K562 (cell line): ENCODE measurements around the gene CNRIP1. TPM values are rescaled to one million over a fixed set of nuclear protein-coding genes. Genes with fewer than 3 reads are reported as not detected.

ENCODE experiments used
- RCOR1 ChIP-seq, 2 experiments: IDR thresholded peaks; 2 replicates each; pipeline ENCODE4 v1.6.1; 2012; ENCODE audit warnings: low read depth in 2 of 2, low read length in 2 of 2, borderline replicate concordance in 1 of 2, improper control_type of control experiment in 1 of 2
- polyA plus RNA-seq, 8 experiments: library from polyadenylated mRNA; depleted of rRNA in 4 of 8; stranded (reverse) in 5 of 8; unstranded in 3 of 8; fragments of >200 nt; fragmentation: Nextera tagmentation in 2 of 8; fragmentation: Illumina TruSeq in 1 of 8; extraction: Ambion mirVana in 2 of 8; extraction: Trizol in 1 of 8; gene quantifications; 2 replicates each; pipeline versions ENCODE4 v1.2.1 to v1.2.3, GENCODE V29; 2011 to 2014; ENCODE audit warnings: inconsistent platforms in 1 of 8, missing spikeins in 1 of 8
- total RNA-seq, 7 experiments: library from RNA; depleted of rRNA in 6 of 7; stranded (reverse); fragments of >200 nt in 6 of 7; fragmentation: Illumina TruSeq in 2 of 7; extraction: Trizol in 2 of 7; gene quantifications; 2 replicates each; pipeline versions ENCODE4 v1.2.1 to v1.2.3, GENCODE V29; 2011 to 2021; ENCODE audit warnings: low replicate concordance in 1 of 7
- TF ChIP-seq, protein P1 (sequence below), 2 experiments: fragments of 450-650 bp; formaldehyde crosslinking in 1 of 2; IDR thresholded peaks; 2 replicates each; pipeline versions ENCODE4 v1.4.0 to v1.6.1; 2014 to 2020; ENCODE audit warnings: mild to moderate bottlenecking in 2 of 2, borderline replicate concordance in 1 of 2, low read depth in 1 of 2
- TF ChIP-seq, protein P2 (sequence below): fragments of 450-650 bp; formaldehyde crosslinking; IDR thresholded peaks from 2 replicates; pipeline ENCODE4 v1.4.0; 2020; ENCODE audit warnings: mild to moderate bottlenecking, moderate library complexity

The CNRIP1 gene
- total and polyA plus RNA-seq, 9 of the 15 experiments (the other 6 are each of a cell fraction or from before 2014, with no cell fraction given) = 0.59 to 2.1 (median 1.5) TPM

DNA sequence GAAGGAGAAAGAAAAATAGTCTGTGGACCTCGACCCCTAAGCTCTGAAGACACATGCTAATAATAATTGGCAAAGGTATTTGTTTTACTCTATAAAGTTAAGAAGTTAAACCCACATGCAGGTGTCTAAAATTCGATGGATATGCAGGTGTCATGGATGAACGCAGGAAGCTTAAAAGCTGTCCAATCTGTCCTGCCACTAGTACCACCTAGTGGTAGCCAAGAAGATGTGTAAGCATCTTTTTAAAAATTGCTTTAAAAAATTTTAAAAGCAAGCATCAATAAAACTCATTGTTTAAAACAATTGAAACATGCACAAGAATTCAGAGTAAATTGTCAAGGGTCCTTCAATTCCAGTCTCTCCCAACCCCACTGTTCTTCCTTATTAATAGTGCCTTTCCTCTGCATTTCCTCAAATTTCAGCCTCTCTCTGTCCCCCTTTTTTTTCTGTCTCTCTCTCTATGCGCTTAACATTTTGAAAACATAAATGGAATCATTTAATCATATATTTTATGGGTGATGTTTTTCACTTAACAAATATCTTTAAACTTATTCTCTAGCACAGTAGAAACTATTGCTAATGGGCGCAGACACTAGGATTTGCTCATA is 36.8 kb downstream of the CNRIP1 start (continued):
- TF ChIP-seq, protein P1, sequence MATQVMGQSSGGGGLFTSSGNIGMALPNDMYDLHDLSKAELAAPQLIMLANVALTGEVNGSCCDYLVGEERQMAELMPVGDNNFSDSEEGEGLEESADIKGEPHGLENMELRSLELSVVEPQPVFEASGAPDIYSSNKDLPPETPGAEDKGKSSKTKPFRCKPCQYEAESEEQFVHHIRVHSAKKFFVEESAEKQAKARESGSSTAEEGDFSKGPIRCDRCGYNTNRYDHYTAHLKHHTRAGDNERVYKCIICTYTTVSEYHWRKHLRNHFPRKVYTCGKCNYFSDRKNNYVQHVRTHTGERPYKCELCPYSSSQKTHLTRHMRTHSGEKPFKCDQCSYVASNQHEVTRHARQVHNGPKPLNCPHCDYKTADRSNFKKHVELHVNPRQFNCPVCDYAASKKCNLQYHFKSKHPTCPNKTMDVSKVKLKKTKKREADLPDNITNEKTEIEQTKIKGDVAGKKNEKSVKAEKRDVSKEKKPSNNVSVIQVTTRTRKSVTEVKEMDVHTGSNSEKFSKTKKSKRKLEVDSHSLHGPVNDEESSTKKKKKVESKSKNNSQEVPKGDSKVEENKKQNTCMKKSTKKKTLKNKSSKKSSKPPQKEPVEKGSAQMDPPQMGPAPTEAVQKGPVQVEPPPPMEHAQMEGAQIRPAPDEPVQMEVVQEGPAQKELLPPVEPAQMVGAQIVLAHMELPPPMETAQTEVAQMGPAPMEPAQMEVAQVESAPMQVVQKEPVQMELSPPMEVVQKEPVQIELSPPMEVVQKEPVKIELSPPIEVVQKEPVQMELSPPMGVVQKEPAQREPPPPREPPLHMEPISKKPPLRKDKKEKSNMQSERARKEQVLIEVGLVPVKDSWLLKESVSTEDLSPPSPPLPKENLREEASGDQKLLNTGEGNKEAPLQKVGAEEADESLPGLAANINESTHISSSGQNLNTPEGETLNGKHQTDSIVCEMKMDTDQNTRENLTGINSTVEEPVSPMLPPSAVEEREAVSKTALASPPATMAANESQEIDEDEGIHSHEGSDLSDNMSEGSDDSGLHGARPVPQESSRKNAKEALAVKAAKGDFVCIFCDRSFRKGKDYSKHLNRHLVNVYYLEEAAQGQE (IDR thresholded peaks at IDR 0.05; ENCODE audit: borderline replicate concordance) = peak; percentile 55; the same call in 1 of the 2 replicates
- TF ChIP-seq, protein P1 (CRISPR knock-in tag; IDR thresholded peaks at IDR 0.05; ENCODE audit: low read depth) = no peak
- TF ChIP-seq, protein P2, sequence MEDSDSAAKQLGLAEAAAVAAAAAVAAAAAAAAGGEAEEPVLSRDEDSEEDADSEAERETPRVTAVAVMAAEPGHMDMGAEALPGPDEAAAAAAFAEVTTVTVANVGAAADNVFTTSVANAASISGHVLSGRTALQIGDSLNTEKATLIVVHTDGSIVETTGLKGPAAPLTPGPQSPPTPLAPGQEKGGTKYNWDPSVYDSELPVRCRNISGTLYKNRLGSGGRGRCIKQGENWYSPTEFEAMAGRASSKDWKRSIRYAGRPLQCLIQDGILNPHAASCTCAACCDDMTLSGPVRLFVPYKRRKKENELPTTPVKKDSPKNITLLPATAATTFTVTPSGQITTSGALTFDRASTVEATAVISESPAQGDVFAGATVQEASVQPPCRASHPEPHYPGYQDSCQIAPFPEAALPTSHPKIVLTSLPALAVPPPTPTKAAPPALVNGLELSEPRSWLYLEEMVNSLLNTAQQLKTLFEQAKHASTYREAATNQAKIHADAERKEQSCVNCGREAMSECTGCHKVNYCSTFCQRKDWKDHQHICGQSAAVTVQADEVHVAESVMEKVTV (CRISPR knock-in tag) = peak; percentile 28; the same call in 1 of the 2 replicates
- 0 out of 4 replicates have a peak, but pooled peaks of 1 of the 2 experiments have one; percentile 27 for TF ChIP-seq RCOR1 (IDR thresholded peaks at IDR 0.05; ENCODE audit: borderline replicate concordance in 1 of 2, low read depth in 2 of 2, low read length in 2 of 2)
